Pons (tissue), 1 donor: Measurements from ENCODE around the gene RIC8B.
A peak's percentile ranks its signal among the peaks of the same experiment; 100 is the strongest.

Experiments used
- DNase-seq: peaks from one replicate; pipeline ENCODE4 v3.0.0-alpha.2; 2016; ENCODE audit warnings: low spot score

Gene RIC8B

DNA sequence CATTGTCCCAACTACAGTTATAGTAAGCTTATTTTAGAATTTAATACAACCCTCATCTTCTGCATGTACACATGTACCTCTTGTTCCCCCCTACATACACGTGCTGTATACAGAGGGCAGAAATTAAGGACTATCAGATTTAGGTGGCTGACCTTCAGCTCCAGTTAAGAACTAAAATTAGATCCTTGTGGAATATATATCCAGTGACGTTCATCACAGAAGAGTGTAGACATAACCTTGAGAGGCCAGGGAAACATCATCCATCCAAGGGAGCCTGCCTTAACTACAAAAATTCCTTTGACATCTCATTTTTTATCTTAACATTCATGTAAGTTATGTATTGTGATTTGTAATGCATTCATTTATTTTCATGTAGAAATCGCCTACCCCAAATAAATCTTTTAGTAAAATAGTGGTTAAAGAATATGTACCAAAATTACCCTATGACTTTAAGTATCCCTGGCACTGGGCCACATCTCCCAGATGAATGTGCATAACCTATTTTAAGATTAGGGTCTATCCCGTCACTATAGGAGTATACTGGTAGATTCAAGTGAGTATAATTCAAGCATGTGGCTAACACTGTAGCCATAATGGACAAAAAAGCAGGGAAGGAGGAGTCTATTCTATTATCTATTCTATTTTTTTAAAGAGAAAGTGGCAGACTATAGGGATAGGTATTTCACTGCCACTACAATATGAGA, 27.5 kb downstream of the RIC8B start:
- DNase-seq, result no peak

DNA sequence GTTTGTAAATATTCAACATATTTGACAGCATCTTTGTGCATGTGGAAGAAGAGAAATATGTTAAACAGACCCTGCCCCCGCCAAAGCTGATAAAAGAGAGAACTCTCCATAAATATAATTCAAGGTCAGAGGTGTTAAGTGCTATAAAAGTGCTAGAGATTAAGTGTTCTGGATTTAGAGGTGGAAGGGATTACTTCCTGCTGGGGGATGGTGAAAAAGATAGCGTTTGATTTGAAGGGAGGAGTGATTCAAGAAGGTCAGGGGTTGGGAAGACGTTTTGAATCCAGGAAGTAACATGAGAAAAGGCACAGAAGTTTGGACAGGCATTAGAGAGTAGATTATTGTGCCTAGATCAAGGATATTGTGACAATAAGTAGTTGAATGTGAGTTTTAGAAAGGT, 30.2 kb downstream of the RIC8B start:
- DNase-seq, result no peak

DNA sequence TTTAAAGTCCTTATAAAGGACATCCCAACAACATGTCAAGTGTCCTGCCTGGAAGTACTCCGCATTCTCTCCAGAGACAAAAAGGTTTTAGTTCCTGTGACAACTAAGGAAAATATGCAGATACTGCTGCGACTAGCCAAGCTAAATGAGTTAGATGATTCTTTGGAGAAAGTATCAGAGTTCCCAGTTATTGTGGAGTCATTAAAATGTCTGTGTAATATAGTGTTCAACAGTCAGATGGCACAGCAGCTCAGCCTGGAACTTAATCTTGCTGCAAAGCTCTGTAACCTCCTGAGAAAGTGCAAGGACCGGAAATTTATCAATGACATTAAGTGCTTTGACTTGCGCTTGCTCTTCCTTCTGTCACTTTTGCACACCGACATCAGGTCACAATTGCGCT, 40.2 kb downstream of the RIC8B start:
- no peak for DNase-seq

DNA sequence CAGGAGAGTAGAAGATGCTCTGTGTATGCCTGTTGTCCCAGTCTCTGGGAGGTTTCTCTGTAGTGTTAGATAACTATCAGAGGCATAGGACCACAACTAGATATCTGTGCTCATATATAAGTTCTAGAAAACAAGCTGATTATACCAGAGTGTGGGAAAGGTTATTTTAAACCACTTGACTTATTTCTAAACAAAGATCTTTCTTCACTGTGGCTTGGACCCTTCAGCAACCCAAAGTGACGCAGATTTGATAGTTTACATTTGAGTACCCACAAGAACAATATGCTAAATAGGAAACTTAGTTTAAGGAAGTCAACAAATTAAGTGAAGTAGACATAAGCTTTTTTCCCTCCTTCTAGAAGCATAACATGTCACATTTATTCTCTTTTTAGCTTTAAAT, 41.3 kb downstream of the RIC8B start:
- no peak for DNase-seq

DNA sequence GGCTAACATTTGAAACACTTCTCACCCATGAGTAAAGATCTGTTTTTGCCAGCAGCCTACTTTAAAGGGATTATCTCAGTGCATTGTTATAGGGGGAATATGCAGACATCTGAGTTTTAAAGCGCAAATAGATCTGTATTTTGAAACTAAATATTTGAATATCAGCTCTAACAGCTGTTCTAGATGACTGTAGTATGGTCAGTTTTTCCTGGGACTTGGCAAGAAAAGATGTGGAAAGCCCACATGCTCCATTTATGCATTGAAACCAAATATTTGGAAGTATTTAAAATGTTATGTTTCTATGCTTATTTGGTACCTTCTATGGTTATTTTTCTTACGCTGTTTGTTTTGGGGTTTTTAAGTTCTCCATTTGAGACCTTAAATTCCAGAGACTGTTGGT, 41.7 kb downstream of the RIC8B start:
- no peak for DNase-seq

DNA sequence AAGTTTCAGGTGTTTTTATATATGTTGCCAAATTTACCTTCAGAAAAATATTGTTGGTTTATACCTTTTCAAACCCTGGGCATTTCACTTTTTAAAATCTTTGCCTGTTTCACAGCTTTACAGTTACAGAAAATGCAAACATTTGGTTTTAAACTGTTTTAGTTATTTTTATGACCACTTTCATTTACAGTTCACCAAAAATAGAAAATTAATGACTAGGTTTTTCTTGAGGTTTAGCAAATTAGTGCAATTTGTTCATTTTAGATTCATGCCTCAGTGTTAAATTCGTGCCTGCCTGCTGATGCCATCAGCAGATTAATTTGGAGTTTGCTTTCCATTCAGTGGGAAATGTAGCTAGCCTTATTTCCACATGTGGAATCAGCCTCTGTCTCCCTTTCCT, 45.5 kb downstream of the RIC8B start:
- DNase-seq, result no peak

DNA sequence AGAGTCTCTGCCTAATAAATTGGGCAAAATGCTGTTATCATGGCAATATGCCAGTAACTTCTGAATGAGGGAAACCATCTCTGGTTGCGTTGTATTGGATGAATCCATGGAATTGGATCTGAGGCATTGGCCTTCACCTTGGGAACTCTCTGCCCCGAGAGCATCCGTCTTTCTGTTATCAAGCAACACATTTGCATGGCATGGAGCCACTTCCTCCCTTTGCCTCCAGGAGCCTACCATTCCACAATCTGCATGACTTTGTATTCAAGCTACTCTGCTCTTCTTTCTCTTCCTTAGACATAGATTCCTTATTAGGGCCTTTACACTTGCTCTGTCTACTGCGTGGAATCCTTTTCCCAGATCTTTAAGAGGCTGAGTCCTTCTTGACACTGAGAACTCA, 57.2 kb downstream of the RIC8B start:
- DNase-seq, result no peak

DNA sequence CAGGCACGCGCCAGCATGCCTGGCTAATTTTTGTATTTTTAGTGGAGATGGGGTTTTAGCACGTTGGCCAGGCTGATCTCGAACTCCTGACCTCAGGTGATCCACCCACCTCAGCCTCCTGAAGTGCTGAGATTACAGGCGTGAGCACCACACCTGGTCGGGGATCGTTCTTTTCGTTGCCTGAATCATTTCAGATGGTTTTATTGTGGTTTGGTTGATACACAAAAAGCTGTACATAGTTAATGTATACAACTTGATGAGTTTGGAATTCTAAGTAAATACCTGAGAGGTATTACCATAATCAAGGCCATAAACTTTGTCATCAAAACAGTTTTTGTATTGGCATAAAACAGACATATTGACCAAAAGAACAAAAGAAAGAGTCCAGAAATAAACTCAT, 63.3 kb downstream of the RIC8B start:
- DNase-seq, result no peak

DNA sequence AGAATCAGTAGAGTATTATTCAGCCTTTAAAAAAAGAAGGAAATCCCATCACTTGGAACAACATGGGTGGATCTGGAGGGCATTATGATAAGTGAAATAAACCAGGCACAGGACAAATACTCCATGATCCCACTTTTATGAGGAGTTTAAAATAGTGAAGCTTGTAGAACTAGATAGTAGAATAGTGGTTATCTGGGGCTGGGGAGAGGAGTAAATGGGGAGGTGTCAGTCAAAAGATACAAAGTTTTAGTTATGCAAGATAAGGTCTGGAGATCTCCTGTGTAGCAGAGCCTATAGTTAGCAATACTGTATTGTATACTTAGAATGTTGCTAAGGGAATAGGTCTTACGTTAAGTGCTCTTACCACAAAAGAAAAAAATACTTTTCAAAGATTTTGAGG, 64.9 kb downstream of the RIC8B start:
- DNase-seq, result no peak

DNA sequence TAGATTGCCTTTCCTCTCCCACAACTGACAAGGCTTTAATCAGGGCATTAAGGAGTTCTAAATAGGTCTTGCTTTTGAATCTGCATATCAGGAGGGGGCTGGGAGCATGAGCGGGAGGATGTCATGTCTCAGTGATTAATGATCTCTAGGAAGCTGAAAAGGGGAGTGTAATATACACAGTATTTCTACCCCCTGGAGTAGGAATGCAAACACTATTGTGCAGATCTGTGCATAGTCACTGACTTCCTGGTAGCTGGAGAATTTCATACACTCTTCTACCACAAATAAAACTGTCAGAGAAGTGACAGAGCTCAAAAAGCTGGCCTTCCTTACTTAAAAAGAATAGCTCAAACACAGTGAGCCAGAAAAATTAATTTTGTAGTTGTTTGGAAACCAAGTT, 65.8 kb downstream of the RIC8B start:
- DNase-seq, result no peak

DNA sequence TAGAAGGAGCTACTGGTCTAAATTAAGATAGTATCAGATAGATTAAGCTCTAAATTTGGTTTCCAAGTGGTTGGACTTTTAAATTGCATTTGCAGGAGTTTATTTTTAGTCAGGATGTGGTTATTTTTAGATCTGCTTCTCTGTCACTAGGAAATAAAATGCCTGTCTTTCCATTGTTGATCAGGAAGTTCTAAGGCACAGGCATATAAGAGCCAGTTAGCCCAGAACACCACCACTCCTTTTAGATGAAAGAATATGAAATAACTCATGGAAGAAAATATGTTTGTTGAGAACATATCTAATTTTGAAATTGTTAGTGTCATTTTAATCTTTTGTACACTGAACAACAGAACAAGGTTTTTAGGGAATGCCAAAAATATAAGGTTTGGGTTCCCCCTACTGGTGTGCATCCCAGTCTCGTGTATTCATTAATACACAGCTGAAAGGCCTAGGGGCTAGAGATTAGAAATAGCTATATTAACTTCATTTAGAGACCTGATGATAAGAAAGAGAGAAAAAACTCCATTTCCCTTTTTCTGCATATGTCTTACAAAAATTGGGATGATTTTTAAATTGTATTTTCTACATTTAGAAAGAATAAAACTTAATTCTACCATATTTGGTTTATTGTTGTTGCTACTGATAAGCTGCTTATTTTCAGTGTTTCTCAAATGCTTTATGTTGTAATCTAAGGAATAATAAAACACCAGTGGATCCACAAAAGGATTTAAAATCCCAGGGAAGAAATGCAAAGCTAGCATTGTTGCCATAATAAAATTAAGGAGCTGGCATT, 67.2 kb downstream of the RIC8B start:
- DNase-seq, result peak; percentile 70

DNA sequence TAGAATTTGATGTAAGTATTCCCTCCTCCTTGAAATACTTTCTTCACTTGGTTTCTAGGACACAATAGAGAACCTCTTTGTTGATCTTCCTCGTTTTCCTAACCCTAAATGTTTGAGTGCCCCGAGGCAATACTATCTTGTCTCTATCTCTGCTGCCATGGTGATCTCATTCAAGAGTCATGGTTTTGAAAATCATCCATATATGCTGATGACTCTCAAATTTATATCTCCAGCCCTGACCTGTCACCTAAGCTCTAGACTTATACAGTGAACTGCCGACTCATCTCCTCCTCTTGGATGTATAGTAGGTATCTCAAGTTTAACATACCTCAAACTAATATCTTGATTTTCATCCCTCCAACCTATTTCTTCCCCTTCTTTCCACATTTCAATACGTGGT, 71.4 kb downstream of the RIC8B start:
- DNase-seq, result no peak

DNA sequence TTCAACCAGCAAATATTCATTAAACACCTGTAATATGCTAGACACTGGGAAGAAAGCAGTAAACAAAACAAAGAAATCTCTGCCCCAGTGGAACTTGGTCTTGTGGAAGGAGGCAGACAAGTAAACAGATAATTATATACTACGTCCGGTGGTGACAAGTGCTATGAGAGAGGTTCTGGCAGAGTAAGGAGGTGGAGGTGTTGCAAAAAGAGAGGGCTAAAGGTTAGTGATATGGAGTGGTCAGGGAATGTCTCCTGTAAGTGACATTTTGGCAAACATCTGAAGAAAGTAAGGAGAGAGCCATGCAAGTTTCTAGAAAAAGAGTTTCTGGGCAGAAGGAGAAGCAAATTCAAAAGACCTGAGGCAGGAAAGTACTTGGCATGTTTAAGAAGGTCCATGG, 73.4 kb downstream of the RIC8B start:
- no peak for DNase-seq

DNA sequence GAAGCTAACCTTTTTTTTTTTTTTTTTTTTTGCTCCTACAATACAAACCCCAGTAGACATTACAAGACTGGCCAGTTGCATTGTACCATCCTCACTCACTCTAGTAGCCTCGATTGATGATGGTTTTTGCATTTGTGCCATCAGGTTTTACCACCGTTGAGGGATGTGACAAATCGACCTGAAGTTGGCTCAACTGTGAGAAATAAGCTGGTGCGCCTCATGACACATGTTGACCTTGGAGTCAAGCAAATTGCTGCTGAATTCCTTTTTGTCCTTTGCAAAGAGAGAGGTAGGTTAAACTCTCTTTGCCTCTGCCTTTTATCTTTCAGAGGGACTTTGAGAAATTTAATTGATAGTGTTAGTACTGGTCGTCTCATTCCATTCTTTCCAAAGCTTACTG, 76.8 kb downstream of the RIC8B start:
- DNase-seq, result no peak

DNA sequence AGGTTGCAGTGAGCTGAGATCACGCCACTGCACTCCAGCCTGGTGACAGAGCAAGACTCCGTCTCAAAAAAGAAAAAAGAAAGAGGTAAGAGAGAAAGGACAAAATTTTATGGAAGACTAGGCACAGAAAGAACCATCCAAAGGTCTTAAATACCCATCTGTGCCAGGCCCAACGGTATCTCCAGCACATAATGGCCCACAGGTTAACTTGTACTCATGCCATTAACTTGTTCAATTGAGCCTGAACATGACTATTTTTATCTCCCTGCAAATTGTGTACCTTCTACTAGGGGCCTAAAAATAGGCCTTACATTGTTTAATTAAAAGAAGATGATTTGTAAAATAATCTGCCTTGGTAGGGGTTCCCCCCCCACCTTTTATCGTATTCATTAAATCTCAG, 80.2 kb downstream of the RIC8B start:
- no peak for DNase-seq

DNA sequence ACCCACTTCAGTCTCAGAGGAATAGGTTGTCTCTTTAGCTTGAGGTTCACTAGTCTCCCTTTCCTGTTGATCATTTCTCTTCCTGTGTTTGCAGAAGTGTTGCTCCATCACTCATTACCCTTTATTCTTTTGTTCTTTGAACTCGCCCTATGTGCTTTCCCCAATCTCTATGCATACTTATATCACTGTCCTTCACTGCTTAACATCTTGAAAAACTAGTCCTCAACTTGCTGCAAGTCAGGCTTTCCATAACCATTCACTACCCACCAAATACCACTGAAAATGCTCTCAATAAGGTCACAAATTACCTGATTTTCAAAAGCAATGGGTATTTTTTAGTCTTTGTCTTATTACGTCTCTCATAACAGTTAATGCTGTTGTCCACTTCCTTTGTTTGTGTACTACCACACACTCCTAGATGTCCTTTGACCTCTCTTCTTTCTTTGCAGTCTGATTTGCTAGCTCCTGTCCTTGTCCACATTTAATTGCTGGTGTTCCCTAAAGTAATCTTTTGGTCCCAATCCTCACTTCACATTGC, 80.8 kb downstream of the RIC8B start:
- no peak for DNase-seq

DNA sequence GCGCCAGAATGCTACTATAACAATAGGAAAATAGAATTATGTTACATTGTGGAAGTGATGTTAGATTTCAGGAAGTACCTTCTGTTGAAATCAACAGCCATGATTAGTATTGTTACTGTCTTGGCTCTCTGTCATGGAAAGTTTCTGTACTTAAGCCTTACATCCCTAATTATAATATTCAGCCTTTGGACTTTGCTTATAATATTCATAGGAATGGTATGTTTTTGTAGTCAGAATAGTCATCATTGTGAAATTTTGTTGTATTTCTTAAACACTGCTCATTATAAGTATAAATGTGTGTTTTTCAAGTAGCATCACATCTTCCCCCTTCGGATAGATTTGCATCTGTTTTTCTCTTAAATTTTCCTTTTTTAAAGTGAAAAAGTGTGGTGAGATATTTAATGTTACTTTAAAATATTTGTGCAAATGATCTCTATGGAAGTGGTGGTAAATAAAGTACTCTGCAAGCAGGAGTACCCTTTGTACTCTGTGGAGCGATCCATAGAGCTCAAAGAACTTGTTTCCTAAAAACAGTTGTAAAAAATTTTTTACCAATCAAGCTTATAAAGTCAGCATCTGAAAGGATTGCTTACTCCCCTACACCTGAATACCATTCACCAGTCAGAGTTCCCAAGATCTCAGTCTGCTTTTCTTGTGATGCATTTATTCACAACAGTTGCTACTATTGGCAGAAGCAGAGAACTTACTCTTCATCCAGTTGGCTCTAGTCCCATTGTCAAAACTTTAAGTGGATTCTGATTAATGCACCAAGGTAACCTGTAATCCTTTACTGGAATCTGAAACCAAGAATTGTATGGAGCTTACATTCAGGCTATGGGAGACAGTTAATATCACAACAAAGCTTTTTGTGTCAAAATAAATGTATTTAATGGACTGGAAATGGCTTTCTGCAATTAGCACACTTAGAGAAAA, 87.8 kb downstream of the RIC8B start:
- DNase-seq, result peak; percentile 10

DNA sequence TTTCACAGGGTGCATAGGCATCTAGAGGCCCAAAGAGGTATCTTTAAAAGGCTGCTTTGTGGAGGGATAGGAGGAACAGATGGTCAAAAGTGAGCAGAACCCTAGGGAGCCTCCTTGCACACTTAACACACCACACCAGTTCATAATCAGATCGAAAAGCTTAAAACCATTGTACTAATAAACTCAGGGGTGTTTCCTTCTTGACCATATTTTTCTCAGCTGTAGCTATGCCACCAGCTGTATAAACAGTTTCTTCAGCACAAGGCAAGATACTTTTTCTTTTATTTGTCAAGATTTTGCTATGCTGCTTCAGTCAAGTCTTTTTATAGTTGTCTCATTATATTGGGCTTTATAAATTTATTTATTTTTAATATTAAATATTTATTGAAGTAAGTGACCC, 88.7 kb downstream of the RIC8B start:
- DNase-seq, result no peak

DNA sequence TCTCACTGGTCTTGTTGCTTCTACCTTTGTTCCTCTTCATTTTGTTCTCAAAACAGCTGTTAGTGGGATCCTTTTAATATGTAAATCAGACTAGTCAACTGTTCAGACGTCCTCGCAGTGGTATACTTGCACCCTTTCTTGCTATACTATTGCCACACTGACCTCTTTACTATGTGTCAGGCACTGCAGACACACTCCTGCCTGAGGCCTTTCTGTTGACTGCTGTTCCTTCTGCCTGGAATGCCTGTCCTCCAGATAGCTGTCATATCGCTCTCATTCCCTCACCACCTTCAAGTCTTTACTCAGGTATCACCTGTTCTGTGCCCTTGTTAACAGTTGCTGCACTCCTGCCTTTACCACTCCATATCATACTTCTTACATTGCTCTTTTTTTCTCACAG, 91.2 kb downstream of the RIC8B start:
- DNase-seq, result no peak

DNA sequence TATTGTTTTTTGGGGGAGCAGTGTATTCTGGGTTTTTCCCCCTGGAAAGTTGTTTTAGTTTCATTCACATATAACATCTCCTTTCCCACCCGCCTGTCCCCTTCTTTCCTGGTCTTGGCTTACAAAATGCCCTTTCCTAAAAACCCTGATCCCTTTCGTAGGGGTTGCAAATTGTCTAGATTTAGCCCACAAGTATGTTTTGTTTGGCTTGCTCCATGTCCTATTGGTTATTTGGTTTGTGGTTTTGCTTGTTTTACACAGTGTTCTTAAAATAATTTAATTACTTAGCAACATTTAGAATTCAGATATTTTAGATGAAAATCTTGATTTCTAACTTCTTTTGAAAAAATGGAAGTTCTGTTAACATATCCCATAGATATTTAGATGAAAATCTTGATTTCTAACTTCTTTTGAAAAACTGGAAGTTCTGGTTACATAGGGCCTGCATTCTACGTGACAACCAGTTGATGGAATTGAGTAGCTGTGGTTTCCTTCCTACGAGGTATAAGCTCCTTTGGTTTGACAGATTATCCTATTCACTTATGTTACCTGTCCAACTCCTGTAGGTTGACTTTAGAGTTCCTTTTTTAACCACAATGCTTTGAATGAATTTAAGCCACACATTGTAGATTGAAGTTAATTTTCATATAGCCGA, 92.1 kb downstream of the RIC8B start:
- DNase-seq, result no peak

DNA sequence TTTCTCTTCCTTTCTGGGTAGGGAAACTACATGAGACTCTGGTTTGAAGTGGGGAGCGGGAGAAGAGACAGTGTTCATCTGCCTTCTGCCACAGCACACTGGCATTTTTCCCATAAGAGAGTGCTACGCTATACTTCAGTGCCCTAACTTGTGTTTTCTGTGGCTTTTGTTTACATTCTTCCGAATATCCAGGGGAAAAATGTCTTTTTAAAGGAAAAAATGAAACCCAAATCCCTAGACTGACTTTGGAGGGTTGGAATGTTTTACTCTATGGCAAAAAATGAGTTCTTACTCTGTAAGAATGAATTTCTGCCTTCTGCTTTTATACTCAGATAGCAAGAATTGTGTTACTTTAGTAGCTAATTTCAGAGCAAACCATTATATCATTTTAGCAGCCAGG, 93.2 kb downstream of the RIC8B start:
- no peak for DNase-seq
